HepG2 (cell line): ENCODE results near the gene USP40. TPM values are rescaled to one million over a fixed set of nuclear protein-coding genes. Genes with fewer than 3 reads are reported as not detected.

Source experiments
- ATAC-seq: fragments of 200-7000 bp; cut with Tn5 transposase; 3 replicates; pipeline ENCODE4 v1.9.1; 2020; ENCODE audit warnings: mild to moderate bottlenecking, moderate library complexity
- BruUV-seq: library from RNA; stranded (reverse); fragments of 400-500 nt; replicated peaks from 2 replicates; lab custom pipeline; 2021; lab: Mats Ljungman, UMichigan
- CTCF ChIA-PET: fragments of 300-600 bp; formaldehyde crosslinking; extraction: SDS; loops from one replicate; lab custom pipeline; 2021; ENCODE audit warnings: low total read pairs, inconsistent platforms, low intra/inter-chr PET ratio; lab: Yijun Ruan, JAX
- POLR2A ChIA-PET: fragments of 350-600 bp; sonication (Branson Sonifier 250); formaldehyde crosslinking; loops from one replicate; lab custom pipeline; 2020; ENCODE audit warnings: antibody characterized with exemption, inconsistent platforms; lab: Yijun Ruan, JAX
- DNase-seq: peaks from one replicate; pipeline ENCODE4 v3.0.0-alpha.2; 2015; ENCODE audit warnings: low spot score
- FAIRE-seq: peaks from 3 replicates; lab custom pipeline; 2011; peaks lifted over from hg19 to GRCh38; lab: Jason Lieb, UNC
- H2AFZ ChIP-seq: one replicate; pipeline ENCODE4 v1.6.1; 2011; ENCODE audit warnings: low read length, inconsistent platforms
- H3K27ac ChIP-seq: fragments of 300-600 bp; 3 replicates; pipeline ENCODE4 v1.8.0; 2011; ENCODE audit warnings: mixed run types, mild to moderate bottlenecking, mixed read lengths, low read length, inconsistent platforms; ENCODE audit not compliant: insufficient read depth; ENCODE audit errors: extremely low read length
- H3K27me3 ChIP-seq, 2 experiments: fragments of 200-600 bp in 1 of 2; 2 replicates in 1 of 2; 3 replicates in 1 of 2; pipeline versions ENCODE4 v1.6.0 to v1.8.0; 2011; ENCODE audit warnings: low read length in 2 of 2, mild to moderate bottlenecking in 2 of 2, moderate library complexity in 2 of 2, inconsistent platforms in 1 of 2; ENCODE audit not compliant: insufficient read depth in 2 of 2, control insufficient read depth in 1 of 2
- H3K36me3 ChIP-seq, 2 experiments: fragments of 200-600 bp in 1 of 2; replicated peaks in 1 of 2; 2 replicates in 1 of 2; 3 replicates in 1 of 2; pipeline versions ENCODE4 v1.5.1 to v1.8.0; 2011; ENCODE audit warnings: low read length in 2 of 2, inconsistent platforms in 1 of 2; ENCODE audit not compliant: insufficient read depth in 2 of 2, control insufficient read depth in 1 of 2
- H3K4me1 ChIP-seq: 2 replicates; pipeline ENCODE4 v1.5.1; 2012; ENCODE audit warnings: low read length, inconsistent platforms; ENCODE audit not compliant: insufficient read depth
- H3K4me2 ChIP-seq: 2 replicates; pipeline ENCODE4 v1.6.0; 2011; ENCODE audit warnings: low read depth, low read length, inconsistent platforms
- H3K4me3 ChIP-seq, 3 experiments: fragments of 200-600 bp in 1 of 3; sonication (generic), shearing (Covaris generic) in 1 of 3; replicated peaks in 1 of 3; 2 replicates each; pipeline ENCODE4 v1.5.1; 2011 to 2016; ENCODE audit warnings: low read length in 3 of 3, inconsistent platforms in 2 of 3, low read depth in 2 of 3, mild to moderate bottlenecking in 2 of 3, control low read depth in 1 of 3, mixed read lengths in 1 of 3; ENCODE audit not compliant: insufficient read depth in 1 of 3
- H3K79me2 ChIP-seq: one replicate; pipeline ENCODE4 v1.6.1; 2011; ENCODE audit warnings: low read length, inconsistent platforms; ENCODE audit not compliant: insufficient read depth
- H3K9ac ChIP-seq: 2 replicates; pipeline ENCODE4 v1.6.0; 2011; ENCODE audit warnings: mild to moderate bottlenecking, low read depth, low read length, inconsistent platforms; ENCODE audit not compliant: insufficient read depth
- H3K9me3 ChIP-seq: 2 replicates; pipeline ENCODE4 v1.5.1; 2012; ENCODE audit warnings: mild to moderate bottlenecking, low read length
- H4K20me1 ChIP-seq: 2 replicates; pipeline ENCODE4 v1.6.0; 2011; ENCODE audit warnings: inconsistent platforms, mild to moderate bottlenecking, low read length, moderate library complexity; ENCODE audit not compliant: insufficient read depth
- NAIF1 ChIP-seq: sonication (generic); formaldehyde crosslinking; IDR thresholded peaks from 2 replicates; pipeline ENCODE4 v1.5.0; 2020; ENCODE audit warnings: mild to moderate bottlenecking, missing genetic modification reagents, borderline replicate concordance
- NFRKB ChIP-seq: fragments of 450-650 bp; IDR thresholded peaks from 2 replicates; pipeline ENCODE4 v1.6.1; 2017
- NFYC ChIP-seq: IDR thresholded peaks from 2 replicates; pipeline ENCODE4 v1.6.1; 2016; ENCODE audit warnings: missing genetic modification reagents, missing compliant biosample characterization
- NR2C2 ChIP-seq: sonication (generic); formaldehyde crosslinking; IDR thresholded peaks from 2 replicates; pipeline ENCODE4 v1.4.0; 2020; ENCODE audit warnings: missing genetic modification reagents, mild to moderate bottlenecking, moderate library complexity, borderline replicate concordance
- PAWR ChIP-seq: sonication (generic); formaldehyde crosslinking; IDR thresholded peaks from 2 replicates; pipeline ENCODE4 v1.4.0; 2020; ENCODE audit warnings: missing genetic modification reagents, mild to moderate bottlenecking, borderline replicate concordance
- PBX3 ChIP-seq: sonication (generic); formaldehyde crosslinking; IDR thresholded peaks from 2 replicates; pipeline ENCODE4 v1.8.1; 2023; ENCODE audit warnings: missing genetic modification reagents, inconsistent platforms, borderline replicate concordance
- PHF21A ChIP-seq: sonication (generic); formaldehyde crosslinking; IDR thresholded peaks from 2 replicates; pipeline ENCODE4 v1.5.0; 2020; ENCODE audit warnings: mild to moderate bottlenecking, missing genetic modification reagents
- PRMT3 ChIP-seq: sonication (generic); formaldehyde crosslinking; IDR thresholded peaks from 2 replicates; pipeline ENCODE4 v1.8.1; 2022; ENCODE audit warnings: low read depth, mild to moderate bottlenecking, moderate library complexity, missing genetic modification reagents, borderline replicate concordance
- SMARCE1 ChIP-seq: fragments of 450-650 bp; IDR thresholded peaks from 2 replicates; pipeline ENCODE4 v1.6.1; 2017; ENCODE audit warnings: borderline replicate concordance
- ZMYM2 ChIP-seq: sonication (generic); formaldehyde crosslinking; IDR thresholded peaks from 2 replicates; pipeline ENCODE4 v1.8.0; 2022; ENCODE audit warnings: mild to moderate bottlenecking, missing genetic modification reagents
- ZNF430 ChIP-seq: sonication (generic); formaldehyde crosslinking; IDR thresholded peaks from 2 replicates; pipeline ENCODE4 v1.9.0; 2021; ENCODE audit warnings: mild to moderate bottlenecking, missing genetic modification reagents
- ZNF724P ChIP-seq: sonication (generic); formaldehyde crosslinking; IDR thresholded peaks from 2 replicates; pipeline ENCODE4 v1.8.0; 2022; ENCODE audit warnings: missing genetic modification reagents, borderline replicate concordance
- ZZZ3 ChIP-seq: sonication (generic); formaldehyde crosslinking; IDR thresholded peaks from 2 replicates; pipeline ENCODE4 v1.4.0; 2020; ENCODE audit warnings: missing genetic modification reagents, mild to moderate bottlenecking, borderline replicate concordance
- WGBS: methylation state at CpG from one replicate; pipeline ENCODE4 v1.1.6; 2017; ENCODE audit warnings: low lambda C conversion rate; 5-methylcytosine and 5-hydroxymethylcytosine counted together
- in situ Hi-C: cut with HindIII; loops from 2 replicates; pipeline ENCODE4 v1.10.0; 2017; ENCODE audit warnings: low pct_unique_long_range_greater_than_20kb; ENCODE audit not compliant: extremely low pct_ligation_motif_present
- intact Hi-C: fragments of 100-400 bp; cut with micrococcal nuclease; formaldehyde crosslinking; loops from one replicate; pipeline ENCODE4 v1.10.0; 2022; ENCODE audit not compliant: unreplicated experiment
- polyA plus RNA-seq, 8 experiments: library from polyadenylated mRNA; depleted of rRNA in 3 of 8; stranded (reverse) in 7 of 8; unstranded in 1 of 8; fragments of >200 nt; fragmentation: Illumina TruSeq in 4 of 8; extraction: Trizol in 4 of 8; gene quantifications; 2 replicates each; pipeline versions ENCODE4 v1.2.1 to v1.2.3, GENCODE V29; 2011 to 2016; ENCODE audit warnings: low read depth in 4 of 8, missing spikeins in 1 of 8, mixed read lengths in 1 of 8; ENCODE audit not compliant: insufficient read depth in 1 of 8
- total RNA-seq, 5 experiments: library from RNA; depleted of rRNA; stranded (reverse); fragments of >200 nt; fragmentation: Illumina TruSeq; extraction: Trizol; gene quantifications; 2 replicates each; pipeline ENCODE4 v1.2.3, GENCODE V29; 2016; ENCODE audit warnings: low read depth in 1 of 5

USP40 gene
- total and polyA plus RNA-seq, 2 of the 13 experiments (the other 11 are each of a cell fraction or from before 2014, with no cell fraction given) = 41.0 to 46.3 TPM

GRCh38 chr2:233468741-233469110 lies 97.9 kb downstream of the USP40 start:
- WGBS = 100% methylated on average over 7 of the region's 8 CpGs
- CTCF ChIA-PET = no interaction called here
- POLR2A ChIA-PET = no interaction called here

More at GRCh38 chr2:233468741-233469110, 97.9 kb downstream of the USP40 start:
- no peak overlapping the region for H3K4me3 ChIP-seq
- intact Hi-C loops = no loop called here
- H3K79me2 ChIP-seq = no peaks in the 10 kb centered on the region
- H3K9me3 ChIP-seq = no peaks in the 10 kb centered on the region
- no peak for TF ChIP-seq ZNF430 (CRISPR knock-in tag)
- no peak for TF ChIP-seq NFYC
- no peak for TF ChIP-seq PBX3 (CRISPR knock-in tag)
- TF ChIP-seq ZMYM2 (CRISPR knock-in tag) = no peak
- no peak for TF ChIP-seq NR2C2 (CRISPR knock-in tag)
- TF ChIP-seq ZNF724P (CRISPR knock-in tag) = no peak
- no peak for TF ChIP-seq SMARCE1
- no peak for TF ChIP-seq PAWR (CRISPR knock-in tag)
- no peak for TF ChIP-seq PRMT3
- TF ChIP-seq NAIF1 = no peak
- no peak for TF ChIP-seq ZZZ3 (CRISPR knock-in tag)
- TF ChIP-seq NFRKB = no peak
- TF ChIP-seq PHF21A (CRISPR knock-in tag) = no peak
- H3K9ac ChIP-seq = no peak overlapping the region
- no peak overlapping the region for H3K27ac ChIP-seq
- in situ Hi-C loops = no loop called here
- H4K20me1 ChIP-seq = no peaks in the 10 kb centered on the region
- ATAC-seq (no peak), DNase-seq (no peak), FAIRE-seq (no peak)
- no peaks in the 10 kb centered on the region for H3K4me1 ChIP-seq
- no peak overlapping the region for H2AFZ ChIP-seq
- BruUV-seq = no TSS peak
- H3K36me3 ChIP-seq = peaks cover 28 to 52% of the 10 kb centered on the region in 2 experiments; a peak in 4 of 5 replicates
- no peaks in the 10 kb centered on the region for H3K27me3 ChIP-seq
- H3K4me2 ChIP-seq = no peak overlapping the region
